ENCODE results near the gene PRPF4.

Gene PRPF4

DNA sequence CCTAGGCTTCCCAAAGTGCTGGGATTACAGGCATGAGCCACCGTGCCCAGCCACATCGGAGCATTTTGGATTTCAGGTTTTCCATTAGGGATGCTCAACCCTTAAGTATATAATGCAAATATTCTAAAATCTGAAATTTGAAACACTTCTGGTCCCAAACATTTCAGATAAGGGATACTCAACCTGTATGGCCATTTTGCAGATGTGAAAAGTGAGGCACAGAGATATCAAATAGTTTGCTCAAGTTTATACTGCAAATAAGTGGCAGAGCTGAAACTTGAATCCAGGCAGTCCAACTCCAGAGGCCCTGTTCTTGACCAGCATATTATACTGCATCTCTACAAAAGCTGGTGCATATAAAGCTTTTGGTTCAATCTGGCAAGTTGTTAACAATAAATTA lies 62.3 kb downstream of the PRPF4 start:
- no peak for DNase-seq (ENCODE audit: low read depth)

DNA sequence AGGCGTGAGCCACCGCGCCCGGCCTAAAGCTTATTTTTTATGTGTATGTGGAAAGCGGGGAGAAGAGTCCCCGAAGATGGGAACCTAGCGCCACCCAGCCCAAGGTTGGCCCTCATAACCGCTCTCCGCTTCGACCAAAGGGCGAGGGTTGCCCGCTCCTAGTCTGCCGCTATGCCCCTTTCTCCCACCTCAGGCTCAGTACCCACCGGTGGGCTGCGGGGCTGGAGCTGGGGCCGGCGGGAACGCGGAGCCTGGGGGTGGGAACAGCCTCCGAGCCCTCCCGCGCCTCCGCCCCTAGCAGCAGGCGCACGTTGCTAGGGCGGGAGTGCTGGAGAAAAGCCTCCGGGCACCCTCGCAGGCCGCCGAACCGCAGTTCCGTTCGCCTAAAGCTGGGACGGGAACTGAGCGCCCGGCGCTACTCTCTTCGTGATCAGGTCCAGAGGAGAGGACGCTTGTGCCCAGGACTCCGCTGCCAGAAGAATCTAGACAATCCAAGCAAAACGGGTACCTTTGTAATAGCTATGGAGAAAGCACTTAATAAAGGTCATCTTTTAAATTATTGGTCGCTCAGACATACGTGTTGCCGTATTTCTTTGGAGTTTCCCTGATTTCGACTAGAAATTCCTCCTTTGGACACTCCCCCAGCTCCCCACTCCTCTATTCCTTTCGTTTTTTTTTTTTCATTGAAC lies 64.7 kb downstream of the PRPF4 start, which contains the start of gene WDR31:
WDR31 (minus strand) TSS at position 265 of the 689 bp plus-strand sequence. CDS start 8,253 bp downstream, outside the sequence.
- TF ChIP-seq, protein P1, sequence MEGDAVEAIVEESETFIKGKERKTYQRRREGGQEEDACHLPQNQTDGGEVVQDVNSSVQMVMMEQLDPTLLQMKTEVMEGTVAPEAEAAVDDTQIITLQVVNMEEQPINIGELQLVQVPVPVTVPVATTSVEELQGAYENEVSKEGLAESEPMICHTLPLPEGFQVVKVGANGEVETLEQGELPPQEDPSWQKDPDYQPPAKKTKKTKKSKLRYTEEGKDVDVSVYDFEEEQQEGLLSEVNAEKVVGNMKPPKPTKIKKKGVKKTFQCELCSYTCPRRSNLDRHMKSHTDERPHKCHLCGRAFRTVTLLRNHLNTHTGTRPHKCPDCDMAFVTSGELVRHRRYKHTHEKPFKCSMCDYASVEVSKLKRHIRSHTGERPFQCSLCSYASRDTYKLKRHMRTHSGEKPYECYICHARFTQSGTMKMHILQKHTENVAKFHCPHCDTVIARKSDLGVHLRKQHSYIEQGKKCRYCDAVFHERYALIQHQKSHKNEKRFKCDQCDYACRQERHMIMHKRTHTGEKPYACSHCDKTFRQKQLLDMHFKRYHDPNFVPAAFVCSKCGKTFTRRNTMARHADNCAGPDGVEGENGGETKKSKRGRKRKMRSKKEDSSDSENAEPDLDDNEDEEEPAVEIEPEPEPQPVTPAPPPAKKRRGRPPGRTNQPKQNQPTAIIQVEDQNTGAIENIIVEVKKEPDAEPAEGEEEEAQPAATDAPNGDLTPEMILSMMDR (conservative IDR thresholded peaks at IDR 0.05; ENCODE audit: control insufficient read depth, insufficient read depth, low read depth, low read length) = no peak
- DNase-seq (ENCODE audit: low read depth) = peak; percentile 86
- H3K4me3 ChIP-seq (ENCODE audit: control insufficient read depth, low read depth, low read length) = peak within 1 kb of the TSS; percentile 86

More for the DNA sequence above, 62.3 kb downstream of the PRPF4 start:
- TF ChIP-seq, protein P1 (conservative IDR thresholded peaks at IDR 0.05; ENCODE audit: control insufficient read depth, insufficient read depth, low read depth, low read length) = no peak
- H3K4me3 ChIP-seq (ENCODE audit: control insufficient read depth, low read depth, low read length) = no peak overlapping the region

DNA sequence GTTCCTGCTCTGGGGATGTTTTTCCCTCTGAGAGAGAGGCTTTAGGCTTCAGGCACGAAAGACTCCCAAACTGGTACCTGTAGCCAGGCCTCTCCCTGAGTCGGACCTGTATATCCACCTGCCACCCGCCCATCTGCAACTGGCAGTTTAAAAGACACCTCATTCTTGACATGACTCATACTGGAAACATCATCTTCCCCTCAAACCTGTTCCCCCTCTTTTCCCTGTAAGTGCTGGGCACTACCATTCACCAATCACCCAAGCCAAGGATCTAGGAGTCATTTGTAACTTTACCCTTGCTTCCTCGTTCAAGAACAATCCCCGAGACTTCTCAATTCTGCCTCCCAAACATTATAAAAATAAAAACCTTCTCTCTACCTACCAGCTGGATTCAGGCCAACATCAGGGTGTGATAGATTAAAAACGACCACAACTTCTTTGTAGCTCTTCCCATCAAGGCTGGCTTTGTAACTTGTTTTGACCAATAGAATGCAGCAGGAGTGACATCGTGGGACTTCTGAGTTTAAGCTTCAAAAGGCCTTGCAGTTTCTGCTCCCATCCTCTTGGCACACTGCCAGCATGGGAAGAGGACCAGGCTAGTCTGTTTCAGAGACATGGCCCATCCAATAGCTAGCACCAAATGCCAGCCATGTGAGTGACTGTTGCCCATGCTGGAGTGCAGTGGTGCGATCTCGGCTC lies 66.4 kb downstream of the PRPF4 start:
- TF ChIP-seq, protein P1 (conservative IDR thresholded peaks at IDR 0.05; ENCODE audit: control insufficient read depth, insufficient read depth, low read depth, low read length) = no peak
- H3K4me3 ChIP-seq (ENCODE audit: control insufficient read depth, low read depth, low read length) = no peak overlapping the region
- no peak for DNase-seq (ENCODE audit: low read depth)
